ENCODE results near the gene GEMIN2.
"Not testable (repeated sequence)": the region's sequence is repeated elsewhere in the genome, so short reads cannot be mapped to it uniquely, and the experiment has no call there.

- TF ChIP-seq, protein P1, sequence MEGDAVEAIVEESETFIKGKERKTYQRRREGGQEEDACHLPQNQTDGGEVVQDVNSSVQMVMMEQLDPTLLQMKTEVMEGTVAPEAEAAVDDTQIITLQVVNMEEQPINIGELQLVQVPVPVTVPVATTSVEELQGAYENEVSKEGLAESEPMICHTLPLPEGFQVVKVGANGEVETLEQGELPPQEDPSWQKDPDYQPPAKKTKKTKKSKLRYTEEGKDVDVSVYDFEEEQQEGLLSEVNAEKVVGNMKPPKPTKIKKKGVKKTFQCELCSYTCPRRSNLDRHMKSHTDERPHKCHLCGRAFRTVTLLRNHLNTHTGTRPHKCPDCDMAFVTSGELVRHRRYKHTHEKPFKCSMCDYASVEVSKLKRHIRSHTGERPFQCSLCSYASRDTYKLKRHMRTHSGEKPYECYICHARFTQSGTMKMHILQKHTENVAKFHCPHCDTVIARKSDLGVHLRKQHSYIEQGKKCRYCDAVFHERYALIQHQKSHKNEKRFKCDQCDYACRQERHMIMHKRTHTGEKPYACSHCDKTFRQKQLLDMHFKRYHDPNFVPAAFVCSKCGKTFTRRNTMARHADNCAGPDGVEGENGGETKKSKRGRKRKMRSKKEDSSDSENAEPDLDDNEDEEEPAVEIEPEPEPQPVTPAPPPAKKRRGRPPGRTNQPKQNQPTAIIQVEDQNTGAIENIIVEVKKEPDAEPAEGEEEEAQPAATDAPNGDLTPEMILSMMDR (IDR thresholded peaks at IDR 0.05; ENCODE audit: low read length), result not testable (repeated sequence)
- not testable (repeated sequence) for TF ChIP-seq EZH2 (IDR thresholded peaks at IDR 0.05; ENCODE audit: borderline replicate concordance, low read length)
These were observed 9.9 kb upstream of the GEMIN2 start for GRCh38 chr14:39104078-39104801.

Data from OCI-LY1 (cell line).